Stimulated activated CD4-positive, alpha-beta T cell treated with anti-CD3 and anti-CD28 coated beads, Interleukin-4, amount 100 ng/mL, for 4 hours (primary cell): ENCODE results near the gene ZNF853.
"Not testable (repeated sequence)": the region's sequence is repeated elsewhere in the genome, so short reads cannot be mapped to it uniquely, and the experiment has no call there.

Source experiments
- DNase-seq, 2 experiments: peaks; one replicate each; pipeline ENCODE4 v3.0.0-alpha.2; 2020

Gene ZNF853

GRCh38 chr7:6653071-6654003 lies 37.9 kb downstream of the ZNF853 start:
- no peak for DNase-seq

GRCh38 chr7:6654113-6654841 lies 38.9 kb downstream of the ZNF853 start:
- no peak for DNase-seq

- DNase-seq, result no peak
Measured at GRCh38 chr7:6654842-6655610, 39.6 kb downstream of the ZNF853 start.

GRCh38 chr7:6655636-6656385 lies 40.4 kb downstream of the ZNF853 start:
- DNase-seq, result no peak

- no peak for DNase-seq
Measured at GRCh38 chr7:6656413-6656812, 41.0 kb downstream of the ZNF853 start.

GRCh38 chr7:6658618-6659345 lies 43.4 kb downstream of the ZNF853 start:
- no peak for DNase-seq

- not testable (repeated sequence) for DNase-seq
Measured at GRCh38 chr7:6670851-6671250, 55.4 kb downstream of the ZNF853 start.
